ENCODE data around the gene SLC16A14.
A peak's percentile ranks its signal among the peaks of the same experiment; 100 is the strongest.
"Not testable (repeated sequence)": the region's sequence is repeated elsewhere in the genome, so short reads cannot be mapped to it uniquely, and the experiment has no call there.

The SLC16A14 gene

GRCh38 chr2:230068651-230069055 is at the start of gene SLC16A14:
SLC16A14 (minus strand) TSS chr2:230068924; CDS start chr2:230059352, 9,572 bp downstream.
- DNase-seq: peak; percentile 4 to 15

- no peak for DNase-seq
Measured at GRCh38 chr2:230106771-230107170, 38.0 kb upstream of the SLC16A14 start.

- DNase-seq: not testable (repeated sequence)
Measured at GRCh38 chr2:230101967-230102366, 33.2 kb upstream of the SLC16A14 start.

GRCh38 chr2:230097841-230098240 is 29.1 kb upstream of the SLC16A14 start:
- DNase-seq: no peak

- DNase-seq: no peak
Measured at GRCh38 chr2:230097424-230097823, 28.7 kb upstream of the SLC16A14 start.

GRCh38 chr2:230090967-230091366 is 22.2 kb upstream of the SLC16A14 start:
- DNase-seq: no peak

GRCh38 chr2:230085201-230085600 is 16.5 kb upstream of the SLC16A14 start:
- no peak for DNase-seq

GRCh38 chr2:230077851-230078547 is 9.3 kb upstream of the SLC16A14 start:
- no peak for DNase-seq

GRCh38 chr2:230076819-230077218 is 8.1 kb upstream of the SLC16A14 start:
- DNase-seq: no peak

- no peak for DNase-seq
Measured at GRCh38 chr2:230075988-230076631, 7.4 kb upstream of the SLC16A14 start.

- no peak for DNase-seq
Measured at GRCh38 chr2:230071421-230071820, 2.7 kb upstream of the SLC16A14 start.

- no peak for DNase-seq
Measured at GRCh38 chr2:230069402-230069801, 678 bp upstream of the SLC16A14 start.

- peak; percentile 34 to 42 for DNase-seq
Measured at GRCh38 chr2:230068016-230068650, 591 bp downstream of the SLC16A14 start.

- DNase-seq: peak in 1 of 2 donors; percentile 16
Measured at GRCh38 chr2:230060672-230061293, 7.9 kb downstream of the SLC16A14 start.

GRCh38 chr2:230053753-230054478 is 14.8 kb downstream of the SLC16A14 start:
- no peak for DNase-seq

GRCh38 chr2:230052299-230052698 is 16.4 kb downstream of the SLC16A14 start:
- no peak for DNase-seq

- DNase-seq: no peak
Measured at GRCh38 chr2:230050136-230050535, 18.6 kb downstream of the SLC16A14 start.

- no peak for DNase-seq
Measured at GRCh38 chr2:230048010-230048671, 20.6 kb downstream of the SLC16A14 start.

GRCh38 chr2:230046491-230046890 is 22.2 kb downstream of the SLC16A14 start:
- no peak for DNase-seq

GRCh38 chr2:230043461-230043860 is 25.3 kb downstream of the SLC16A14 start:
- DNase-seq: no peak

GRCh38 chr2:230043025-230043424 is 25.7 kb downstream of the SLC16A14 start:
- no peak for DNase-seq

GRCh38 chr2:230042195-230042594 is 26.5 kb downstream of the SLC16A14 start:
- no peak for DNase-seq

All from activated CD4-positive, alpha-beta T cell treated with anti-CD3 and anti-CD28 coated beads for 4 hours (primary cell).